ENCODE data around the gene KRT17. TPM values are rescaled to one million over a fixed set of nuclear protein-coding genes. Genes with fewer than 3 reads are reported as not detected.
"Not testable (repeated sequence)": the region's sequence is repeated elsewhere in the genome, so short reads cannot be mapped to it uniquely, and the experiment has no call there.

KRT17 gene
- total RNA-seq, 1 experiment from 2014 or later = 1.5 TPM

- peaks cover 13% of the 10 kb centered on the region; the same call in 1 of the 2 replicates for H3K4me1 Mint-ChIP-seq
- ATAC-seq (no peak), DNase-seq (ENCODE audit: low spot score) (no peak)
- POLR2A ChIA-PET = no interaction called here
- no peaks in the 10 kb centered on the region for H3K36me3 Mint-ChIP-seq
- CTCF ChIA-PET = interaction anchor here (0.8 to 2.2 kb wide), 3 partner anchors 35 to 65 kb away, joined by 3 to 8 read pairs (median 7); no protein-coding TSS in a partner anchor
- H3K4me3 Mint-ChIP-seq = no peak overlapping the region
- no peaks in the 10 kb centered on the region for H3K9me3 Mint-ChIP-seq
- H3K27me3 Mint-ChIP-seq (ENCODE audit: low read depth) = no peaks in the 10 kb centered on the region
- no peak overlapping the region for H3K27ac Mint-ChIP-seq
- TF ChIP-seq NR2C2 (CRISPR knock-in tag; IDR thresholded peaks at IDR 0.05) (no peak), MLX (CRISPR knock-in tag; IDR thresholded peaks at IDR 0.05) (no peak), HMGXB4 (CRISPR knock-in tag; IDR thresholded peaks at IDR 0.05) (no peak), CTCF (IDR thresholded peaks at IDR 0.05) (no peak), TEAD4 (CRISPR knock-in tag; IDR thresholded peaks at IDR 0.05) (no peak), E2F5 (CRISPR knock-in tag; IDR thresholded peaks at IDR 0.05) (no peak), MAX (CRISPR knock-in tag; IDR thresholded peaks at IDR 0.05) (no peak), USF2 (CRISPR knock-in tag; IDR thresholded peaks at IDR 0.05) (no peak), PREB (CRISPR knock-in tag; IDR thresholded peaks at IDR 0.05; ENCODE audit: borderline replicate concordance) (no peak), SMAD4 (CRISPR knock-in tag; IDR thresholded peaks at IDR 0.05) (no peak), KAT7 (CRISPR knock-in tag; IDR thresholded peaks at IDR 0.05; ENCODE audit: borderline replicate concordance) (no peak), PRDM15 (CRISPR knock-in tag; IDR thresholded peaks at IDR 0.05) (no peak)
These were observed 10.9 kb downstream of the KRT17 start for GRCh38 chr17:41613277-41614082.

- H3K27me3 Mint-ChIP-seq (ENCODE audit: low read depth); H3K4me3 Mint-ChIP-seq; DNase-seq (ENCODE audit: low spot score); ATAC-seq; H3K9me3 Mint-ChIP-seq; CTCF ChIA-PET; POLR2A ChIA-PET; H3K27ac Mint-ChIP-seq; H3K36me3 Mint-ChIP-seq; H3K4me1 Mint-ChIP-seq: not testable (repeated sequence)
These were observed 11.8 kb downstream of the KRT17 start, which contains the start of gene KRT16 for GRCh38 chr17:41612376-41613160. Gene KRT16, minus strand, starts transcription at chr17:41612767. Its CDS starts 79 bp downstream, at chr17:41612688.

Data from WTC11 (cell line).